ENCODE measurements around the gene ZNF646.

Gene ZNF646

DNA sequence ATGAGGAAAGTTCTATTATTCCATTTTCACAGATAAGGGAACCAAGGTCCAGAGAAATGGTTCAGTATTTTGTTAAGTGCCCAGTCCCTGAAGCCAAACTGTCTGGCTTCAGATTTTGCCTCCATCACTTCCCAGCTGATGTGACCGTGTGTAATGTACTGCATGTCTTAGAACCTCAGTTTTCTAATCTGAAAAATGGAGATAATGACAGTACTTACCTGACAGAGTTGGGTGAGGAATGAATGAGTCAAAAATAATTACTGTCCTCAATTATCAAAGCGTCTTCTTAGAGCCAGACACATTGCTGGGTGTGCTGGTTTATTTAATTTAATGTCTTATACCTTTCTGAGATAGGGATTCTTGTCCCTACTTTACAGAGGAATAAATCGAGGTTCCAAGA is 6.9 kb upstream of the ZNF646 start:
- no peak for DNase-seq

GRCh38 chr16:31071861-31072260 is 2.4 kb upstream of the ZNF646 start:
- peak; percentile 58 for DNase-seq

- DNase-seq = no peak
These were observed 1.6 kb upstream of the ZNF646 start for GRCh38 chr16:31072540-31073141.

GRCh38 chr16:31073142-31073969 is 866 bp upstream of the ZNF646 start:
- peak; percentile 84 for DNase-seq

- no peak for DNase-seq
These were observed 577 bp downstream of the ZNF646 start for GRCh38 chr16:31074814-31075183.

DNA sequence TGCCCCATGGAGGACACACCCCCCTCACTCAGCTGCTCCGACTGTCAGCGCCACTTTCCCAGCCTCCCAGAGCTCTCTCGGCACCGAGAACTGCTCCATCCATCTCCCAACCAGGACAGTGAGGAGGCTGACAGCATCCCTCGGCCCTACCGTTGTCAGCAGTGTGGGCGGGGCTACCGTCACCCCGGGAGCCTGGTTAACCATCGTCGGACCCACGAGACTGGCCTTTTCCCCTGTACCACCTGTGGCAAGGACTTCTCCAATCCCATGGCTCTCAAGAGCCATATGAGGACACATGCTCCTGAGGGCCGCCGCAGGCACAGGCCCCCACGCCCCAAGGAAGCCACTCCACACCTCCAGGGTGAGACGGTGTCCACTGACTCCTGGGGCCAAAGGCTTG is 2.1 kb downstream of the ZNF646 start:
- no peak for DNase-seq

DNA sequence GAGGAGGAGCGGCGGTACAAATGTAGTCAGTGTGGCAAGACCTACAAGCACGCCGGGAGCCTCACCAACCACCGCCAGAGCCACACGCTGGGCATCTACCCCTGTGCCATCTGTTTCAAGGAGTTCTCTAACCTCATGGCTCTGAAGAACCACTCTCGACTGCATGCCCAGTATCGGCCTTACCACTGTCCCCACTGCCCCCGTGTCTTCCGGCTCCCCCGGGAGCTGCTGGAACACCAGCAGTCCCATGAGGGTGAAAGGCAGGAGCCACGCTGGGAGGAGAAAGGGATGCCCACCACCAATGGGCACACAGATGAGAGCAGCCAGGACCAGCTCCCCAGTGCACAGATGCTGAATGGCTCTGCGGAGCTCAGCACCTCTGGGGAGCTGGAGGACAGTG is 2.8 kb downstream of the ZNF646 start:
- no peak for DNase-seq

DNA sequence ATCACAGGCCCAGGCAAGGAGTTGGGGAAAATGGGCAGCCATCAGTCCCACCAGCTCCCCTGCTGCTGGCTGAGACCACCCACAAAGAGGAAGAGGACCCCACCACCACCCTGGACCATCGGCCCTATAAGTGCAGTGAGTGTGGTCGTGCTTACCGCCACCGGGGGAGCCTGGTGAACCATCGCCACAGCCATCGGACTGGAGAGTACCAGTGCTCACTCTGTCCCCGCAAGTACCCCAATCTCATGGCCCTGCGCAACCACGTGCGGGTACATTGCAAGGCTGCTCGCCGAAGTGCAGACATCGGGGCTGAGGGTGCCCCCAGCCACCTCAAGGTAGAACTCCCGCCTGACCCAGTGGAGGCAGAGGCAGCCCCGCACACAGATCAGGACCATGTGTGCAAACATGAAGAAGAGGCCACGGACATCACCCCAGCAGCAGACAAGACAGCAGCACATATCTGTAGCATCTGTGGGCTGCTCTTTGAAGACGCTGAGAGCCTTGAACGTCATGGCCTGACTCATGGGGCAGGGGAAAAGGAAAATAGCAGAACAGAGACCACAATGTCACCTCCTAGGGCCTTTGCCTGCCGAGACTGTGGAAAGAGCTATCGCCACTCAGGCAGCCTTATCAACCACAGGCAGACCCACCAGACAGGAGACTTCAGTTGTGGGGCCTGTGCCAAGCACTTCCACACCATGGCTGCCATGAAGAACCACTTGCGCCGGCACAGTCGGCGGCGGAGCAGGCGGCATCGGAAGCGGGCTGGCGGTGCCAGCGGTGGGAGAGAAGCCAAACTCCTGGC is 3.6 kb downstream of the ZNF646 start:
- DNase-seq = no peak

GRCh38 chr16:31078597-31079341 is 4.5 kb downstream of the ZNF646 start:
- no peak for DNase-seq

DNA sequence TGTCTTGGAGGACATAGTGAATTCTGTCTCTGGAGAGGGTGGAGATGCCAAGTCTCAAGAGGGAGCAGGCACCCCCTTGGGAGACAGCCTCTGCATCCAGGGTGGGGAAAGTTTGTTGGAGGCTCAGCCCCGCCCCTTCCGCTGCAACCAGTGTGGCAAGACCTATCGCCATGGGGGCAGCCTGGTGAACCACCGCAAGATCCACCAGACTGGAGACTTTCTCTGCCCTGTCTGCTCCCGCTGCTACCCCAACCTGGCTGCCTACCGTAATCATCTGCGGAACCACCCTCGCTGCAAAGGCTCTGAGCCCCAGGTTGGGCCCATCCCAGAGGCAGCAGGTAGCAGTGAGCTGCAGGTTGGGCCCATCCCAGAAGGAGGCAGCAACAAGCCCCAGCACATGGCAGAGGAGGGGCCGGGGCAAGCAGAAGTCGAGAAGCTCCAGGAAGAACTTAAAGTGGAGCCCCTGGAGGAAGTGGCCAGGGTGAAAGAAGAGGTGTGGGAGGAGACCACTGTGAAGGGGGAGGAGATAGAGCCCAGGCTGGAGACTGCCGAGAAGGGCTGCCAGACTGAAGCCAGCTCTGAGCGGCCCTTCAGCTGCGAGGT is 5.2 kb downstream of the ZNF646 start:
- DNase-seq = no peak

DNA sequence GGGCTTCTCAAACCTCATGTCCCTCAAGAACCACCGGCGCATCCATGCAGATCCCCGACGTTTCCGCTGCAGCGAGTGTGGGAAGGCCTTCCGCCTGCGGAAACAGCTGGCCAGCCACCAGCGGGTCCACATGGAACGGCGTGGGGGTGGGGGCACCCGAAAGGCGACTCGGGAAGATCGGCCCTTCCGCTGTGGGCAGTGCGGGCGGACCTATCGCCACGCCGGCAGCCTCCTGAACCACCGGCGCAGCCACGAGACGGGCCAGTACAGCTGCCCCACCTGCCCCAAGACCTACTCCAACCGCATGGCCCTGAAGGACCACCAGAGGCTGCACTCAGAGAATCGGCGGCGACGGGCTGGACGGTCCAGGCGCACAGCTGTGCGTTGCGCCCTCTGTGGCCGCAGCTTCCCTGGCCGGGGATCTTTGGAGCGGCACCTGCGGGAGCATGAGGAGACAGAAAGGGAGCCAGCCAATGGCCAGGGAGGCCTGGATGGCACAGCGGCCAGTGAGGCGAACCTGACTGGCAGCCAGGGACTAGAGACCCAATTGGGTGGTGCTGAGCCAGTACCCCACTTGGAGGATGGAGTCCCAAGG is 5.9 kb downstream of the ZNF646 start:
- no peak for DNase-seq

- DNase-seq = no peak
These were observed 6.7 kb downstream of the ZNF646 start for GRCh38 chr16:31080756-31081419.

- DNase-seq = no peak
These were observed 7.5 kb downstream of the ZNF646 start for GRCh38 chr16:31081428-31082351.

GRCh38 chr16:31082368-31083045 is 8.3 kb downstream of the ZNF646 start:
- no peak for DNase-seq

DNA sequence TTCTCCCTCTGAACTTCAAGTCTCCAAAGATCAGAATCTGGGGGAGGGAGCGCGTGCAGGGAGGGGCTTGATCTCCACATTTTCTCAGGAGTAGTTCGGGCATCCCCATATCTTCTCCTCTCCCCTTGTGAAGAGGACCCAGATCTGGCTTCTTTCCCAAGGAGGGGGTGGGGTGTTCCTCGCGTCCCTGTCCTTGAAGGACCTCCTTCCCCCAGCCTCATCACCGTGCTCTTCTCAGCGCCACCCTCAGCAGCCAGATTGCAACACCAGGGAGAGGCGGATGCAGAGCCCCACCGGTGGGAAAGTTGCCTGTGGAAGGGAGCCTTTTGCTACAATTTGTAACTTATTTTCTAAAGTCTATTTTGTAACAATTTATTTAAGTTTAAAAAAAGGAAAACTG is 8.9 kb downstream of the ZNF646 start:
- DNase-seq = no peak

GRCh38 chr16:31083556-31083955 is 9.3 kb downstream of the ZNF646 start:
- DNase-seq = no peak

DNA sequence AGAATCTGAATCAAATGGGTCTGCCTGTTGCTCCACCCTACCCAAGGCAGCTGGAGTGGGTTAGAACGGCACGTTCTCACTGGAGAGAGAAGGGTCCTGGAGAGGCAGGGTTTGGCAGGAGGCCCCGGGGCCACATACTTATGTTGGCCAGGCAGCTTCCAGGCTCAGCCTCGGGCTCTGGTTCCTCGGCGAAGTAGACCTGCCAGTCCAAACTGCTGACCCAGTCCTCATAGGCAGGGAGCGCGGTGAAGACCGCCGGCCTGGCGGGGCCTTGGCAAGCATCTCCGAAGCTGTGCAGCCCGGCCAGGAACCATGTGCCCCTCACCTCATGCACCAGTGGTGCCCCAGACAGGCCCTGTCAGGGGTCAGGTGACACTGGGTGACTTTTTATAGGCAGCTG is 9.8 kb downstream of the ZNF646 start:
- DNase-seq = no peak

GRCh38 chr16:31084584-31085302 is 10.5 kb downstream of the ZNF646 start:
- DNase-seq = no peak

DNA sequence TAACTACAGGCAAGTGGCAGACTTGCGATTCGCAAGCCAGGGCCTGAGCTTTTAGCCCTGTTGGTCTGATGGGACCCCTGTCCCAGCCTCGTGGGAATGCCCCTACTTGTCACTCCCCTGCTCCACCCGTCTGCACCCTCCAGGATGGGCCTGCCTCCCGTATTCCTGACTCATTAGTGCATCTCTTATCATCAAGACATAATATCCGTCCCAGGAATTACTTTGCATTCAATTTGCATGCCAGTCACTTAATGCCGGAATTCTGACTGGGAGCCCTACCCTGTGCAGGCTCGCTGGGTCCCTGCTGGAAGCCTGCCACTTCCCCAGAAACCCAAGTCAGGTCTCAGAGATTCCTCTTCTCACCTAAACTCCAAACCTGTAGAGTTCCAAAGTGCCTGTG is 11.2 kb downstream of the ZNF646 start:
- no peak for DNase-seq
